GM23338 (cell line): Measurements from ENCODE around the gene STAT6. TPM values are rescaled to one million over a fixed set of nuclear protein-coding genes. Genes with fewer than 3 reads are reported as not detected.
"Not testable (repeated sequence)": the region's sequence is repeated elsewhere in the genome, so short reads cannot be mapped to it uniquely, and the experiment has no call there.

ENCODE experiments used
- ATAC-seq: fragments of 200-7000 bp; cut with Tn5 transposase; 3 replicates; pipeline ENCODE4 v1.9.1; 2020
- DNase-seq: peaks from one replicate; pipeline ENCODE4 v3.0.0-alpha.2; 2015; ENCODE audit warnings: low spot score
- H2AFZ ChIP-seq: fragments of 200-600 bp; sonication (generic); 2 replicates; pipeline ENCODE4 v1.8.0; 2016; ENCODE audit warnings: antibody characterized with exemption, mild to moderate bottlenecking, moderate library complexity
- H3F3A ChIP-seq: fragments of 200-600 bp; sonication (generic); replicated peaks from 2 replicates; pipeline ENCODE4 v1.8.0; 2017; ENCODE audit warnings: antibody characterized with exemption, mixed run types, low read depth
- H3K27ac ChIP-seq: fragments of 200-600 bp; sonication (generic); 2 replicates; pipeline ENCODE4 v1.6.1; 2016; ENCODE audit warnings: low read depth
- H3K27me3 ChIP-seq: fragments of 200-600 bp; sonication (generic); 2 replicates; pipeline ENCODE4 v1.8.0; 2016; ENCODE audit warnings: mild to moderate bottlenecking, mixed run types, moderate library complexity; ENCODE audit not compliant: insufficient read depth
- H3K36me3 ChIP-seq: fragments of 200-600 bp; sonication (generic); 2 replicates; pipeline ENCODE4 v1.8.0; 2016; ENCODE audit warnings: mild to moderate bottlenecking; ENCODE audit not compliant: insufficient read depth
- H3K4me1 ChIP-seq: fragments of 200-600 bp; sonication (generic); 2 replicates; pipeline ENCODE4 v1.8.0; 2016; ENCODE audit warnings: mild to moderate bottlenecking, moderate library complexity; ENCODE audit not compliant: insufficient read depth
- H3K4me2 ChIP-seq: fragments of 200-600 bp; sonication (generic); 2 replicates; pipeline ENCODE4 v1.7.1; 2017; ENCODE audit warnings: mixed run types
- H3K4me3 ChIP-seq: fragments of 200-600 bp; sonication (generic); 2 replicates; pipeline ENCODE4 v1.6.1; 2016; ENCODE audit warnings: mixed run types
- H3K79me2 ChIP-seq: fragments of 200-600 bp; sonication (generic); replicated peaks from 2 replicates; pipeline ENCODE4 v1.8.0; 2017; ENCODE audit warnings: mild to moderate bottlenecking; ENCODE audit not compliant: insufficient read depth
- H3K9me2 ChIP-seq: fragments of 200-600 bp; sonication (generic); 2 replicates; pipeline ENCODE4 v1.8.0; 2017; ENCODE audit not compliant: insufficient read depth
- H4K20me1 ChIP-seq: fragments of 200-600 bp; sonication (generic); replicated peaks from 2 replicates; pipeline ENCODE4 v1.8.0; 2017; ENCODE audit warnings: mild to moderate bottlenecking; ENCODE audit not compliant: insufficient read depth
- H3K27ac Mint-ChIP-seq: 2 replicates; pipeline ENCODE4 v1.8.0; 2020; ENCODE audit warnings: inconsistent platforms, mild to moderate bottlenecking, moderate library complexity, mixed read lengths
- H3K27me3 Mint-ChIP-seq: 3 replicates; pipeline ENCODE4 v1.8.0; 2022; ENCODE audit warnings: low read depth, mild to moderate bottlenecking, moderate library complexity, mixed read lengths, inconsistent platforms; ENCODE audit not compliant: insufficient read depth, poor library complexity
- H3K36me3 Mint-ChIP-seq: 3 replicates; pipeline ENCODE4 v1.8.0; 2021; ENCODE audit warnings: low read depth, mild to moderate bottlenecking, inconsistent platforms, moderate library complexity, mixed read lengths
- H3K4me1 Mint-ChIP-seq: 3 replicates; pipeline ENCODE4 v1.8.0; 2020; ENCODE audit warnings: mild to moderate bottlenecking, inconsistent platforms, mixed read lengths
- H3K4me3 Mint-ChIP-seq: 3 replicates; pipeline ENCODE4 v1.8.0; 2021; ENCODE audit warnings: moderate library complexity, mild to moderate bottlenecking, inconsistent platforms, mixed read lengths
- H3K9me3 Mint-ChIP-seq: 3 replicates; pipeline ENCODE4 v1.8.0; 2020; ENCODE audit warnings: moderate library complexity, mild to moderate bottlenecking, inconsistent platforms, mixed read lengths
- CREB1 ChIP-seq: fragments of 250-450 bp; sonication (Bioruptor Pico); IDR thresholded peaks from 2 replicates; pipeline ENCODE4 v1.5.0; 2020; ENCODE audit warnings: low read depth, mild to moderate bottlenecking, moderate library complexity
- EZH2 ChIP-seq: fragments of 200-600 bp; sonication (generic); IDR thresholded peaks from one replicate; pipeline ENCODE4 v1.8.0; 2017; ENCODE audit warnings: antibody characterized with exemption, mild to moderate bottlenecking, low read depth; ENCODE audit not compliant: unreplicated experiment
- EZH2phosphoT487 ChIP-seq: fragments of 200-600 bp; sonication (generic); IDR thresholded peaks from one replicate; pipeline ENCODE4 v1.8.1; 2018; ENCODE audit warnings: antibody characterized with exemption; ENCODE audit not compliant: unreplicated experiment
- NANOG ChIP-seq: IDR thresholded peaks from 2 replicates; pipeline ENCODE4 v1.6.1; 2016; ENCODE audit warnings: antibody characterized with exemption, borderline replicate concordance
- POLR2AphosphoS5 ChIP-seq: IDR thresholded peaks from 2 replicates; pipeline ENCODE4 v1.6.1; 2016; ENCODE audit warnings: antibody characterized with exemption, low read depth
- STAT1 ChIP-seq: IDR thresholded peaks from one replicate; pipeline ENCODE4 v1.6.1; 2016; ENCODE audit warnings: antibody characterized with exemption; ENCODE audit not compliant: unreplicated experiment
- ZNF114 ChIP-seq: fragments of 250-450 bp; sonication (Bioruptor Pico); IDR thresholded peaks from 2 replicates; pipeline ENCODE4 v1.5.0; 2020; ENCODE audit warnings: mild to moderate bottlenecking, moderate library complexity
- ZNF331 ChIP-seq: fragments of 250-450 bp; sonication (Bioruptor Pico); IDR thresholded peaks from 2 replicates; pipeline ENCODE4 v1.5.0; 2020; ENCODE audit warnings: low read depth, mild to moderate bottlenecking, moderate library complexity
- polyA plus RNA-seq: library from polyadenylated mRNA; unstranded; fragments of >200 nt; fragmentation: Nextera tagmentation; extraction: Ambion mirVana; gene quantifications from 2 replicates; pipeline ENCODE4 v1.2.1, GENCODE V29; 2016
- total RNA-seq: library from RNA; depleted of rRNA; stranded (reverse); fragments of >200 nt; shearing (Covaris generic); gene quantifications from 2 replicates; pipeline ENCODE4 v1.2.3, GENCODE V29; 2014
- TF ChIP-seq, protein P1 (sequence below): IDR thresholded peaks from one replicate; pipeline ENCODE4 v1.6.1; 2018; ENCODE audit warnings: antibody characterized with exemption; ENCODE audit not compliant: unreplicated experiment
- TF ChIP-seq, protein P2 (sequence below): IDR thresholded peaks from 2 replicates; pipeline ENCODE4 v1.6.1; 2016; ENCODE audit warnings: antibody characterized with exemption

The STAT6 gene
- total and polyA plus RNA-seq, 2 experiments from 2014 or later = 14.3 to 28.1 TPM

- TF ChIP-seq, protein P1, sequence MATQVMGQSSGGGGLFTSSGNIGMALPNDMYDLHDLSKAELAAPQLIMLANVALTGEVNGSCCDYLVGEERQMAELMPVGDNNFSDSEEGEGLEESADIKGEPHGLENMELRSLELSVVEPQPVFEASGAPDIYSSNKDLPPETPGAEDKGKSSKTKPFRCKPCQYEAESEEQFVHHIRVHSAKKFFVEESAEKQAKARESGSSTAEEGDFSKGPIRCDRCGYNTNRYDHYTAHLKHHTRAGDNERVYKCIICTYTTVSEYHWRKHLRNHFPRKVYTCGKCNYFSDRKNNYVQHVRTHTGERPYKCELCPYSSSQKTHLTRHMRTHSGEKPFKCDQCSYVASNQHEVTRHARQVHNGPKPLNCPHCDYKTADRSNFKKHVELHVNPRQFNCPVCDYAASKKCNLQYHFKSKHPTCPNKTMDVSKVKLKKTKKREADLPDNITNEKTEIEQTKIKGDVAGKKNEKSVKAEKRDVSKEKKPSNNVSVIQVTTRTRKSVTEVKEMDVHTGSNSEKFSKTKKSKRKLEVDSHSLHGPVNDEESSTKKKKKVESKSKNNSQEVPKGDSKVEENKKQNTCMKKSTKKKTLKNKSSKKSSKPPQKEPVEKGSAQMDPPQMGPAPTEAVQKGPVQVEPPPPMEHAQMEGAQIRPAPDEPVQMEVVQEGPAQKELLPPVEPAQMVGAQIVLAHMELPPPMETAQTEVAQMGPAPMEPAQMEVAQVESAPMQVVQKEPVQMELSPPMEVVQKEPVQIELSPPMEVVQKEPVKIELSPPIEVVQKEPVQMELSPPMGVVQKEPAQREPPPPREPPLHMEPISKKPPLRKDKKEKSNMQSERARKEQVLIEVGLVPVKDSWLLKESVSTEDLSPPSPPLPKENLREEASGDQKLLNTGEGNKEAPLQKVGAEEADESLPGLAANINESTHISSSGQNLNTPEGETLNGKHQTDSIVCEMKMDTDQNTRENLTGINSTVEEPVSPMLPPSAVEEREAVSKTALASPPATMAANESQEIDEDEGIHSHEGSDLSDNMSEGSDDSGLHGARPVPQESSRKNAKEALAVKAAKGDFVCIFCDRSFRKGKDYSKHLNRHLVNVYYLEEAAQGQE = no peak
- TF ChIP-seq, protein P2, sequence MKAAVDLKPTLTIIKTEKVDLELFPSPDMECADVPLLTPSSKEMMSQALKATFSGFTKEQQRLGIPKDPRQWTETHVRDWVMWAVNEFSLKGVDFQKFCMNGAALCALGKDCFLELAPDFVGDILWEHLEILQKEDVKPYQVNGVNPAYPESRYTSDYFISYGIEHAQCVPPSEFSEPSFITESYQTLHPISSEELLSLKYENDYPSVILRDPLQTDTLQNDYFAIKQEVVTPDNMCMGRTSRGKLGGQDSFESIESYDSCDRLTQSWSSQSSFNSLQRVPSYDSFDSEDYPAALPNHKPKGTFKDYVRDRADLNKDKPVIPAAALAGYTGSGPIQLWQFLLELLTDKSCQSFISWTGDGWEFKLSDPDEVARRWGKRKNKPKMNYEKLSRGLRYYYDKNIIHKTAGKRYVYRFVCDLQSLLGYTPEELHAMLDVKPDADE = no peak
- TF ChIP-seq EZH2phosphoT487 (no peak), NANOG (no peak), ZNF331 (CRISPR knock-in tag) (no peak), EZH2 (no peak), STAT1 (no peak), POLR2AphosphoS5 (no peak), ZNF114 (CRISPR knock-in tag) (no peak), CREB1 (CRISPR knock-in tag) (no peak)
Measured at GRCh38 chr12:57055824-57056223, 55.3 kb downstream of the STAT6 start (continued).

GRCh38 chr12:57053901-57054300 is 57.3 kb downstream of the STAT6 start:
- not testable (repeated sequence) for H3K4me1 Mint-ChIP-seq, H3K9me2 ChIP-seq, H3K79me2 ChIP-seq, H3K4me1 ChIP-seq, H3K27ac Mint-ChIP-seq, H2AFZ ChIP-seq, H3K27me3 ChIP-seq, H3K4me3 Mint-ChIP-seq, ATAC-seq, H4K20me1 ChIP-seq, H3K9me3 Mint-ChIP-seq, H3K27ac ChIP-seq, H3F3A ChIP-seq, H3K27me3 Mint-ChIP-seq, H3K4me2 ChIP-seq, H3K4me3 ChIP-seq, DNase-seq
- peaks cover 32% of the 10 kb centered on the region for H3K36me3 Mint-ChIP-seq
- peaks cover 19% of the 10 kb centered on the region for H3K36me3 ChIP-seq

- H3K27me3 ChIP-seq, DNase-seq, H3K27ac Mint-ChIP-seq, H3K4me1 ChIP-seq, H3K9me3 Mint-ChIP-seq, H3K4me2 ChIP-seq, H3K4me3 Mint-ChIP-seq, H3K4me1 Mint-ChIP-seq, H3K27me3 Mint-ChIP-seq, H2AFZ ChIP-seq, H3K4me3 ChIP-seq, H4K20me1 ChIP-seq, H3K9me2 ChIP-seq, ATAC-seq, H3F3A ChIP-seq, H3K79me2 ChIP-seq, H3K27ac ChIP-seq: not testable (repeated sequence)
- peaks cover 24% of the 10 kb centered on the region; the same call in 2 of the 3 replicates for H3K36me3 Mint-ChIP-seq
- H3K36me3 ChIP-seq = peaks cover 11% of the 10 kb centered on the region; the same call in 1 of the 2 replicates
Measured at GRCh38 chr12:57053146-57053545, 58.0 kb downstream of the STAT6 start.
